ENCODE data around the gene ELOA. TPM values are rescaled to one million over a fixed set of nuclear protein-coding genes. Genes with fewer than 3 reads are reported as not detected.
"Not testable (repeated sequence)": the region's sequence is repeated elsewhere in the genome, so short reads cannot be mapped to it uniquely, and the experiment has no call there.

ELOA gene
- polyA plus RNA-seq, 5 donors: 39.1 to 45.6 (median 40.7) TPM

- DNase-seq: no peak
These were observed 55.9 kb downstream of the ELOA start for GRCh38 chr1:23799255-23799569.

DNA sequence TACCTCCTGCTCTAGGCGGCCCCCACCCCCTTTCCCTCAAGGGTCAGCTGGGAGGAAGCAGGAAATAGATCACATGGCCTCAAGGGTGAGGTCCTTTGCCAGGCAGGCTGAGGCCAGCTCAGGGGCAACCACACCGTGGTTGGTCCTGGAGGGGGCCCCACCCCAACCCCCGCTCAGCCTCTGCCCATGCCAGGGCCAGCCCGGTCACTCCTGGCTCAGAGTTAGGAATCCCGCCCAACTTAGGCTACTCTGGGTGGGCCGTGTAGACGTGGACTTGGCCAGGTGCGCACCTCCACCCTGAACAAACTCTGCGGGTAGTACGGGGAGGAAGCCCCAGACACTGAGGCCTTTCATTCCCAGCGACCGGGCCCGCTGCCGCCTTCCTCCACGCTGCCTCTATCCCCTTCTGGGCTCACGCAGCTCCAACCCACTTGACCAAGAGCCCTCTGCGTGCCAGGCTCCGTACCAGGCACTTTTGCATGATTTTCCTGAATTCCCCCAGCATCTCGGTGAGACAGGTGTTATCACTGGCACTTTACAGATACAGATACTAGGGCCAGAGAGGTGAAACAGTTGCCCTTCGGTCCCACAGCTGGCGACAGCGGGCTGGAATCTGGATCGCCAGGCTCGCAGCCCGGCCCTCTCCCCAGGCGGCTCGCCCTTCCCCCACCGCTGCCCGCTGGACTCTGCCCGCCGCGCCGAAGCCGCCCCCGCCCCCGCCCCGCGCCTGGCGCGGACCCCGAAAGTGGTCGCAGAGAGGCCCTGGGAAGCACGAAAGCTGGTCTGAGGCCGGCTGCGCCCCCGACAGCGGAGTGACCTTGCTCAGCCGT lies 56.5 kb downstream of the ELOA start:
- DNase-seq: no peak

DNA sequence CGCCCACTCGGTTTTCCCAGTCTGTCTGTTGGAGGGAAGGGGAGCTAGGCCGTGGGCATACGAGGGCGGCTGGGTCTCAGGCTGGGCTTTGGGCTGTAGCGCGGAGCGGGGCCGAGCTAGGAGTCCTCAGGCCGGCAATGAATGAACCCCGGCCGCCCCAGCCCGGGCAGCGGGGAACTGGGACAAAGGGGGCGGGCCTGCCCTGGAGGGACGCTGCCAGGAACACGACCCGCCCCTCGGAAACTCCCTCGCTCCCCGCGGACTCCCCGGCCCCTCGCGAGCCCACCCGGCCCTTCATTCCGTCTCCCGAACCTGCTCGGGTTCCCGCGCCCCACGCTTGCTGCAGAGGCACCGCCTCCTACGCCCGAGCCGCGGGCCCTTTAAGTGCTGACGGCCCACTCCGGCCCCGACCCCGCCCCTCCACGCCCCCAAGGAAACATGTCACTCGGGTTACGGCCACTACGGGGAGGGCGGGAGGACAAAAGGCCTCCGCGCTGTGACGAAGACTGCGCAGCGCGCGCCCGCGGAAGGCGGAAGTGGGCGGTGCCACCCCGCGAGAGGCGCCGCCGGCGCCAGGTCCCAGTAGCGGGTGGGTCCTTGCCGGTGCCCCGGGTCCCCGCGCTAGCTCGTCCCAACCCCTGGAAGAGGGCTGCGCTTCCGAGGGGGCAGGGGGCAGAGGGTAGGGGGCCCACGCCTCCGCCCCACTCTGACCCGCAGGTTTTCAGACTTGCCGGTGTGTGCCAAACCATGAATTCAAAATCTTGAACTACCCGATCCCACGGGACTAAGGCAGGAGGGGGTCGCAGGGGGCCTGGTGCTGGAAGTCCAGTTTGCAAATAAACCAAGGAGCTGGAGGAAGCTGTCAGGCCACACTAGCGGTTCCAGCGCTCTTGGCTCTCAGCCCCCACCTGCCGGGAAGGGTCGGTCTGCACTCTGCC lies 57.4 kb downstream of the ELOA start, which contains the start of gene GALE:
GALE (minus strand) TSS at position 355 of the 938 bp plus-strand sequence. CDS start 1,747 bp downstream, outside the sequence.
- DNase-seq: peak; percentile 97 to 98

GRCh38 chr1:23801338-23801748 lies 58.1 kb downstream of the ELOA start:
- DNase-seq: no peak

DNA sequence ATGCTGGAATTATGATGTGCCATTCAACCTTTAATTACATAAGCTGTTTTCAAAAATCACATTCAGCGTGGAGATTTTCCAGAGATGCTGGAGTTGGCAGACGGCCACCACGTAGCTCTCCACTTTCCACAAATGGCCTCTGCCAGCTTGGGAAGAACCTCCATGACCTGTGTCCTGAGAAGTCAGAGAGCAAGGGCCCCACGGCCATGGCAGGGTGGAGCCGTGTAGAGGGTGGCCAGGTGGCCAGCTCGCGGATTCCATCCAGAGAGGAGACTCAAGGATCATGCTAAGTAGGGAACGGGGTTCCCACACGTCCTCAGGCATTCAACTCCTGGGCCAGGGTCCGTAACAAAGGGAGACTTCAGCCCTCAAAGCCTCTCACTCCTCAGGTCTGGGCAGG lies 58.6 kb downstream of the ELOA start:
- DNase-seq: no peak

GRCh38 chr1:23802809-23803342 lies 59.6 kb downstream of the ELOA start:
- DNase-seq: not testable (repeated sequence)

DNA sequence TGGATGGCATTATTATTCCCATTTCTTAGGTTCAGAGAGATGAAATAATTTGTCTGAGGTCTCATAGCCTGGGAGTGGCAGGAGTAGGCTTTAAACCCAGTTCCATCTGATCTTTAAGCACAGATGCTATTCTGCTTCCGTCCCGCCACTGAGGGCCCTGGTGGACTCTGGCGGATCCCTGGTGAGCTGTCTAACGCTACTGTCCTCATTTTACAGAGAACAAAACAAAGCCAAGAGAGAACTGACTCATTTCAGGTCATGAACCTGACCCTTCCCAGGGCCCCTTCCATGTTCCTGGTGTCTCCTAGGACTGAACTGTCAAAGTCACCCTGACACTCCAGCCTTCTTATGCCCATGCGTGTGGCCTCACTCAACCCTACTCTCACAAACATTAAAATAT lies 60.4 kb downstream of the ELOA start:
- DNase-seq: no peak

DNA sequence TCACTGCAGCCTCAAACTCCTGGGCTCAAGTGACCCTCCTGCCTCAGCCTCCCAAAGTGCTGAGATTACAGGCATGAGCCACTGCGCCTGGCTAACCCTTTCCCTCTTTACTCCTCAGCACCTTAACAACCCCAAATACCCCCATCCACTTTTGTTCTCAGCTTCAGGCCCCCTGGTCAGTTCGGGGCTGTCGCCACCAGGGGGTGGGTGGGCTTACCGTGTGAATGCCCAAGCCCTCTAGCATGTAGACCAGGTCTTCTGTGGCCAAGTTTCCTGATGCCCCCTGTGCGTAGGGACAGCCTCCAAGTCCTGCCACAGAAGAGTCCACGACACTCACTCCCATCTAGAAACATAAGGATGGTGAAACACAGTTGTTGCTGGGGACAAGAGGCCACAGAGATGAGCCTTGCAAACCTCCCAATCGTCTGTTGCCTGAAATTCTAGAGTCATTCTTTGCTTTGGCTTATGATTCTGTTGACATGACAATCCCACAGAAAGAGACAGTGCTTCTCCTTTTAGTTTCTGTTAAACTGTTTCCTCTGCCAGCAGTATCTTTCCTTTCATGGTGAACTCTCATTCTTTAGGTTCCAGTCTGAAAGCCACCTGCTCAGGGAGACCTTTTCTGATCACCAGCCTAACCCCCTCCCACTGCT lies 61.0 kb downstream of the ELOA start:
- no peak for DNase-seq

- no peak for DNase-seq
These were observed 61.8 kb downstream of the ELOA start for GRCh38 chr1:23805025-23805424.

- DNase-seq: no peak
These were observed 63.0 kb downstream of the ELOA start for GRCh38 chr1:23806280-23806679.

- DNase-seq: no peak
These were observed 64.2 kb downstream of the ELOA start for GRCh38 chr1:23807453-23807852.

GRCh38 chr1:23809751-23810171 lies 66.5 kb downstream of the ELOA start:
- DNase-seq: no peak

GRCh38 chr1:23810818-23811540 lies 67.7 kb downstream of the ELOA start:
- DNase-seq: no peak

Other genes with a start within 250 kb of the ELOA start
- 1 to 10 TPM; 3.2 to 5.5 (median 3.7) TPM for gene E2F2, start 212.2 kb upstream of the ELOA start, polyA plus RNA-seq (ENCODE audit: insufficient read depth in 1 of 5, insufficient read length in 5 of 5, low replicate concordance in 1 of 5)
- gene ID3, start 184.0 kb upstream of the ELOA start, polyA plus RNA-seq (ENCODE audit: insufficient read depth in 1 of 5, insufficient read length in 5 of 5, low replicate concordance in 1 of 5): 100 to 1,000 TPM; 156 to 210 (median 168) TPM
- gene RPL11, start 51.7 kb upstream of the ELOA start, polyA plus RNA-seq (ENCODE audit: insufficient read depth in 1 of 5, insufficient read length in 5 of 5, low replicate concordance in 1 of 5): 1,000 to 10,000 TPM; 2,753 to 3,538 (median 2,785) TPM
- 10 to 100 TPM; 52.7 to 70.2 (median 60.2) TPM for gene PITHD1, start 34.9 kb downstream of the ELOA start, polyA plus RNA-seq (ENCODE audit: insufficient read depth in 1 of 5, insufficient read length in 5 of 5, low replicate concordance in 1 of 5)
- 10 to 100 TPM; 37.0 to 63.6 (median 48.0) TPM for gene LYPLA2, start 47.7 kb downstream of the ELOA start, polyA plus RNA-seq (ENCODE audit: insufficient read depth in 1 of 5, insufficient read length in 5 of 5, low replicate concordance in 1 of 5)
- gene GALE, start 57.3 kb downstream of the ELOA start, polyA plus RNA-seq (ENCODE audit: insufficient read depth in 1 of 5, insufficient read length in 5 of 5, low replicate concordance in 1 of 5): 10 to 100 TPM; 12.4 to 23.3 (median 15.9) TPM
- 10 to 100 TPM; 32.3 to 38.6 (median 32.8) TPM for gene HMGCL, start 82.0 kb downstream of the ELOA start, polyA plus RNA-seq (ENCODE audit: insufficient read depth in 1 of 5, insufficient read length in 5 of 5, low replicate concordance in 1 of 5)
- gene FUCA1, start 124.8 kb downstream of the ELOA start, polyA plus RNA-seq (ENCODE audit: insufficient read depth in 1 of 5, insufficient read length in 5 of 5, low replicate concordance in 1 of 5): 10 to 100 TPM; 22.0 to 29.9 (median 23.7) TPM
- under 1 TPM; 0.05 to 0.18 (median 0.14) TPM for gene CNR2, start 169.9 kb downstream of the ELOA start, polyA plus RNA-seq (ENCODE audit: insufficient read depth in 1 of 5, insufficient read length in 5 of 5, low replicate concordance in 1 of 5)
- gene PNRC2, start 216.4 kb downstream of the ELOA start, polyA plus RNA-seq (ENCODE audit: insufficient read depth in 1 of 5, insufficient read length in 5 of 5, low replicate concordance in 1 of 5): 100 to 1,000 TPM; 209 to 306 (median 252) TPM
- gene SRSF10, start 236.9 kb downstream of the ELOA start, polyA plus RNA-seq (ENCODE audit: insufficient read depth in 1 of 5, insufficient read length in 5 of 5, low replicate concordance in 1 of 5): 100 to 1,000 TPM; 191 to 319 (median 294) TPM

All from right lung (tissue), 5 donors.